Effector memory CD8-positive, alpha-beta T cell (primary cell): ENCODE data around the gene CYP4F8.

Experiments used
- ATAC-seq: fragments of 150-1000 bp; cut with Tn5 transposase; replicated peaks from 2 replicates; pipeline ENCODE4 v1.10.0; 2021; ENCODE audit warnings: mild to moderate bottlenecking, moderate library complexity
- DNase-seq, 3 experiments: peaks; one replicate each; pipeline ENCODE4 v3.0.0; 2021
- H3K27ac Mint-ChIP-seq, 2 donors: one replicate each; pipeline ENCODE4 v1.8.0; 2022; ENCODE audit warnings: mild to moderate bottlenecking in 2 of 2, mixed read lengths in 2 of 2, moderate library complexity in 2 of 2
- H3K27me3 Mint-ChIP-seq, 2 donors: one replicate each; pipeline ENCODE4 v1.8.0; 2022; ENCODE audit warnings: mixed read lengths in 2 of 2
- H3K36me3 Mint-ChIP-seq: one replicate; pipeline ENCODE4 v1.8.0; 2022; ENCODE audit warnings: mild to moderate bottlenecking, moderate library complexity, mixed read lengths; ENCODE audit not compliant: insufficient read depth
- H3K4me1 Mint-ChIP-seq, 2 donors: one replicate each; pipeline ENCODE4 v1.8.0; 2022; ENCODE audit warnings: low read depth in 2 of 2, mixed read lengths in 2 of 2
- H3K4me3 Mint-ChIP-seq, 2 donors: one replicate each; pipeline ENCODE4 v1.8.0; 2022; ENCODE audit warnings: mild to moderate bottlenecking in 2 of 2, mixed read lengths in 2 of 2, moderate library complexity in 2 of 2
- H3K9me3 Mint-ChIP-seq, 2 donors: one replicate each; pipeline ENCODE4 v1.8.0; 2022; ENCODE audit warnings: mixed read lengths in 2 of 2
- total RNA-seq, 9 experiments: gene quantifications; one replicate each; lab custom pipeline; 2026; lab: John Stamatoyannopoulos, UW

The CYP4F8 gene, protein sequence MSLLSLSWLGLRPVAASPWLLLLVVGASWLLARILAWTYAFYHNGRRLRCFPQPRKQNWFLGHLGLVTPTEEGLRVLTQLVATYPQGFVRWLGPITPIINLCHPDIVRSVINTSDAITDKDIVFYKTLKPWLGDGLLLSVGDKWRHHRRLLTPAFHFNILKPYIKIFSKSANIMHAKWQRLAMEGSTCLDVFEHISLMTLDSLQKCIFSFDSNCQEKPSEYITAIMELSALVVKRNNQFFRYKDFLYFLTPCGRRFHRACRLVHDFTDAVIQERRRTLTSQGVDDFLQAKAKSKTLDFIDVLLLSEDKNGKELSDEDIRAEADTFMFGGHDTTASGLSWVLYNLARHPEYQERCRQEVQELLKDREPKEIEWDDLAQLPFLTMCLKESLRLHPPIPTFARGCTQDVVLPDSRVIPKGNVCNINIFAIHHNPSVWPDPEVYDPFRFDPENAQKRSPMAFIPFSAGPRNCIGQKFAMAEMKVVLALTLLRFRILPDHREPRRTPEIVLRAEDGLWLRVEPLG
- total RNA-seq, result 0 to 0.06 (median 0) reads per million in 9 experiments

DNA sequence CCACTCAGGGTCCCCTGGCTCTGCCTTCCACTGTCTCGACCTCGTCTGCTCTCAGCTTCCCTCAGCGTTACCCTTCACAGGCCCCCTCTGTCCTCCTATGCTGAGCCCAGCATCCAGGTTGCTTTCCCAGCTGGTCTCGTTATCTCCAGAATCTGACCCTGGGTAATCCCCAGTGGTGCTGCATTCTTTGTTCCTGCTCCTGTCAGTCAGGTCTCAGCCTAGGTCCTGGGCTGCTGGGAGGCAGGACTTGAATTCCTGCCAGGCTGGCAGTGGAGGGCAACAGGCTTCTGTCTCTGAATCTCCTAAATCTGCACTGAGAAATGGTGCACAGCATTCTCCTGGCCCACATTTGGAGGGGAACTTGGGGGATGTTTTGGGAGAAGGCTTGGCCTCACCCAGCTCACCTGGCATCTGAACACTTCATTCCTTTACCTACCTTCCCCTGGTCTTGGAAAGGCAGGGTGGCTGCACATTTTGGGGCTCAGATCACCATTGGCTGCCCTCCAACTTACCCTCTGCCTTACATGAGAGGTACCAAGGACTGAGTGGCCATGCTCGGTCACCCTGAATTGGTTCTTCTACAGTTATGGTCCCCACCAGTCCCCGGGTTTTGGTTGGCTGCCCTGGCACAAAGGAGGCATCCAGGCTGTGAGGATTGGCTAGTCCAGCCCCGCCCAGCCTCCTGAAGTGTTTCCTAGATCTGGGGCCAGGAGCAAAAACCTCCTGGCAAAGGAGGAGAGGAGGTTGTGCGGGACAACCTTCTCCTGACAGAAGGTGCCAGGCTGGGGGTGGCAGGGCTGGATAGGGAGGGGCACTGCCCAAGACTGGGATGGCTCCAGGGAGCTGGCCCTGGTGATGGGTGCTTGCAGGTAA, at the start of gene CYP4F8:
CYP4F8 (plus strand) TSS at position 712 of the 873 bp plus-strand sequence. CDS start 399 bp downstream, outside the sequence.
- Mint-ChIP-seq H3K36me3 (no peaks in the 10 kb centered on the region), H3K27ac (no peak within 1 kb of the TSS), H3K4me3 (no peak within 1 kb of the TSS), H3K27me3 (peaks cover 39 to 72% of the 10 kb centered on the region in 2 donors), H3K4me1 (no peaks in the 10 kb centered on the region), H3K9me3 (no peaks in the 10 kb centered on the region)
- ATAC-seq (no peak), DNase-seq (no peak)

DNA sequence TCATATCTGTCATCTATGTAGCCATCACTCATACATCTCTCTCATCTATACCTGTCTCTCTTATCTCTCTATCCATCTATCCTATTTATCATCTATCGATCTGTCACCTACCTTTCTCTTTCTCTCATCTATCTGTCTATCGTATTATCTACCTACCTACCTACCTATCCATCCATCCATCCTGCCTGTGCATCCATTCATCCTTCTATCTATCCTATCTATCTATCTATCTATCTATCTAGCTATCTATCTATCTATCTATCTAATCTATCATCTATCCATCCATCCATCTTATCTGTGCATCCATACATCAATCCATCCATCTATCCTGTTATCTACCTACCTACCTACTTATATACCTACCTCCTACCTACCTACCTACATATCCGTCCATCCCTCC, 44.6 kb upstream of the CYP4F8 start:
- ATAC-seq (no peak), DNase-seq (no peak)
- no peak overlapping the region for H3K4me3 Mint-ChIP-seq
- peaks cover 3% of the 10 kb centered on the region for H3K36me3 Mint-ChIP-seq
- no peak overlapping the region for H3K27ac Mint-ChIP-seq
- no peaks in the 10 kb centered on the region for H3K4me1 Mint-ChIP-seq
- H3K9me3 Mint-ChIP-seq, result no peaks in the 10 kb centered on the region
- peaks cover 47 to 51% of the 10 kb centered on the region in 2 donors for H3K27me3 Mint-ChIP-seq

- no peak for ATAC-seq
- Mint-ChIP-seq H3K27ac (no peak overlapping the region), H3K4me1 (no peaks in the 10 kb centered on the region), H3K27me3 (peaks cover 26 to 38% of the 10 kb centered on the region in 2 donors), H3K9me3 (no peaks in the 10 kb centered on the region), H3K36me3 (no peaks in the 10 kb centered on the region), H3K4me3 (no peak overlapping the region)
- DNase-seq, result no peak
Measured at GRCh38 chr19:15575406-15575805, 39.6 kb upstream of the CYP4F8 start.

DNA sequence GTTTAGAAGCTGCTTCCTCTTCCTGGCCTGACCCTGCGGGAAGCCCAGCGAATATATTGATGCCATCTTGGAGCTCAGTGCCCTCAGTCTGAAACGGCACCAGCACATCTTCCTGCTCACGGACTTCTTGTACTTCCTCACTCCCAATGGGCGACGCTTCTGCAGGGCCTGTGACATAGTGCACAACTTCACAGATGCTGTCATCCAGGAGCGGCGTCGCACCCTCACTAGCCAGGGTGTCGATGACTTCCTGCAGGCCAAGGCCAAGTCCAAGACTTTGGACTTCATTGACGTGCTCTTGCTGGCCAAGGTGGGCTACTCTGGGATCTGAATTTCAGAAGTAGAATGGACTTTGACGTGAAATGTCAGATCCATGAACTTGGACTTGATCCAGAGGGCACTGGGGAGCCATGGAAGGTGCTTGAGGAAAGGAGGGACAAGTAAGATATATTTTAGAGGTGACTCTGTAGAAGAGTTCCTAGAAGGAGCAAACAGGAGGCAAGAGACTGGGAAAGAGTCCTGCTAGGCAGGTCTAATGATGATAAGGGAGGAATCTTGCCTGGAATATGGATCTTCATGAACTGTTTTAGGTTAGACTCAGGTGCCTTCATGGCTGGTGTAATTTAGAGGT, 38.4 kb upstream of the CYP4F8 start:
- Mint-ChIP-seq H3K27me3 (peaks cover 20 to 38% of the 10 kb centered on the region in 2 donors), H3K4me1 (no peaks in the 10 kb centered on the region), H3K9me3 (no peaks in the 10 kb centered on the region), H3K27ac (no peak overlapping the region), H3K4me3 (no peak overlapping the region), H3K36me3 (no peaks in the 10 kb centered on the region)
- no peak for DNase-seq
- ATAC-seq, result no peak

GRCh38 chr19:15577184-15577771, 37.7 kb upstream of the CYP4F8 start:
- Mint-ChIP-seq H3K27me3 (peaks cover 20 to 37% of the 10 kb centered on the region in 2 donors), H3K4me1 (no peaks in the 10 kb centered on the region), H3K4me3 (no peak overlapping the region), H3K36me3 (no peaks in the 10 kb centered on the region), H3K27ac (no peak overlapping the region), H3K9me3 (no peaks in the 10 kb centered on the region)
- DNase-seq (no peak), ATAC-seq (no peak)

GRCh38 chr19:15583346-15583745, 31.7 kb upstream of the CYP4F8 start:
- Mint-ChIP-seq H3K27ac (no peak overlapping the region), H3K27me3 (peaks cover 31 to 45% of the 10 kb centered on the region in 2 donors), H3K4me3 (no peak overlapping the region), H3K36me3 (no peaks in the 10 kb centered on the region), H3K9me3 (no peaks in the 10 kb centered on the region), H3K4me1 (peaks cover 4 to 8% of the 10 kb centered on the region in 2 donors)
- DNase-seq (no peak), ATAC-seq (no peak)

DNA sequence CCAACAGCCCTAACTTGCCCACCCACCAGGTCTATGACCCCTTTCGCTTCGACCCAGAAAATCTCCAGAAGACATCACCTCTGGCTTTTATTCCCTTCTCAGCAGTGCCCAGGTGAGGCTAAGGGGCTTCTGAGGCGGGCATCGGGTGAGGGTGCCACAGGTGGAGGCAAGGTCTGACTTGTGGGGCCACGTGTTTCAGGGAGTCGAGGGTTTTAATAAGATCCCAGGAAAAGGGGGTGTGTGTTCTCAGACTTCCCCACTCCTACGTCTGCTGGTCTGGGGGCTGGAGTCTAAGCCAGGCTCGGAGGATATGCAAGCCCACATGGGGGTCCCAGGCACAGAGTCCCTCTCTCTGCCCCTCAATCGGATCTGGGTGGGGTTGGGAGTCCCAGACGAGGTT, 30.9 kb upstream of the CYP4F8 start:
- DNase-seq (no peak), ATAC-seq (no peak)
- Mint-ChIP-seq H3K4me3 (peak overlapping the region in 1 of 2 donors; percentile 57), H3K27ac (no peak overlapping the region), H3K9me3 (no peaks in the 10 kb centered on the region), H3K4me1 (peaks cover 4 to 8% of the 10 kb centered on the region in 2 donors), H3K27me3 (peaks cover 33 to 52% of the 10 kb centered on the region in 2 donors), H3K36me3 (no peaks in the 10 kb centered on the region)

GRCh38 chr19:15584541-15585115, 30.4 kb upstream of the CYP4F8 start:
- H3K4me3 Mint-ChIP-seq, result peak overlapping the region in 1 of 2 donors; percentile 57
- no peaks in the 10 kb centered on the region for H3K36me3 Mint-ChIP-seq
- H3K27ac Mint-ChIP-seq, result no peak overlapping the region
- peaks cover 4 to 8% of the 10 kb centered on the region in 2 donors for H3K4me1 Mint-ChIP-seq
- peaks cover 36 to 58% of the 10 kb centered on the region in 2 donors for H3K27me3 Mint-ChIP-seq
- peak; percentile 94 for ATAC-seq
- H3K9me3 Mint-ChIP-seq, result no peaks in the 10 kb centered on the region
- peak; percentile 80 to 83 (median 80) for DNase-seq

- no peak overlapping the region for H3K27ac Mint-ChIP-seq
- H3K27me3 Mint-ChIP-seq, result peaks cover 46 to 72% of the 10 kb centered on the region in 2 donors
- H3K9me3 Mint-ChIP-seq, result no peaks in the 10 kb centered on the region
- no peak for ATAC-seq
- H3K4me3 Mint-ChIP-seq, result no peak overlapping the region
- DNase-seq, result no peak
- H3K4me1 Mint-ChIP-seq, result peaks cover 4 to 8% of the 10 kb centered on the region in 2 donors
- H3K36me3 Mint-ChIP-seq, result no peaks in the 10 kb centered on the region
Measured at GRCh38 chr19:15587663-15588062, 27.4 kb upstream of the CYP4F8 start.

DNA sequence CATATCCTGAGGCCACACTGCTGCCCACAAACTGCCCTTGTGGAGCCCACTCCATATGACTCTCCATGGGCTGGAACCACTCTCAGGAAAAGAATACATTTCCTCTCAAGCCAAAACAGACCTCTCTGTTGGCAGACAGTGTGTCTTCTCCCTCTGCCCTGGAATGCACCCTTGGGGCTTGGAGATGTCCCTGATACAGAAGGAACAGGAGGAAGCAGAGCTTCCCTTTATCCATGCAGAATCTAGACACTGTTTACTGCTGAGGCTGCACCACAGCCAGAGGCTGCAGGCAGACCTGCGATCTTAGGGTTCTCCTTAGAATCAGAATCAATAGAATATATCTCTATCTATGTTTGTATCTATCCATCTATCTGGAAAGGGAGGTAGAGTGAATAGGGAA, 26.8 kb upstream of the CYP4F8 start:
- Mint-ChIP-seq H3K27me3 (peaks cover 45 to 74% of the 10 kb centered on the region in 2 donors), H3K27ac (no peak overlapping the region), H3K4me1 (peaks cover 4 to 8% of the 10 kb centered on the region in 2 donors), H3K36me3 (no peaks in the 10 kb centered on the region), H3K9me3 (no peaks in the 10 kb centered on the region), H3K4me3 (no peak overlapping the region)
- DNase-seq (no peak), ATAC-seq (no peak)

DNA sequence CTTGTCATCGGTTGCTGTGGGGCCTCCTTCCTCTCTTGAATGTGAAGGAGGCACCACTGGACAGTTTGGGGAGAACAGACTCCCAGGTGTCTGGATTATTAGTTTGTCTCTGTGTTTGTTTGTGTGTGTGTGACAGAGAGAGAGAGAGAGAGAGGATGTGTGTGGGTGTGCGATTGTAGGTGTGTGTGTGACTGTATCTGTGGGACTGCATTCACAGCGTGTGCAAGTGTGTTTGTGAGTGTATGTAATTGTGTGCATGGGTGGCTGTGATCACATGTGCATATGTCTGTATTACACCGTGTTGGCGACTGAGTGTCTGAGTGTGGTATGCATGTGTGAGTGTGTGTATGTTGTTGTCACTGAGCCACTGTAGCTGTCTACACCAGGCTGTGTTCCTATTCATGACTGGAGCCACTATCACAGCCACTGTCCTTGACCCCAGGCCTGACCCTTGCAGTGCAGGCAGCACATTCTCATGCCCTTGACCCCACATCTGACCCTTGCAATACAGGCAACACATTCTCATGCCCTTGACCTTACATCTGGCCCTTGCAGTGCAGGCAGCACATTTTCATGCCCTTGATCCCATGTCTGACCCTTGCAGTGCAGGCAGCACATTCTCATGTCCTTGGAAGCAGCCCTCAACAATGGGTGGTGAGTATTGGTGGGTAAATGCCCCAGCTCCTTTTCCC, 25.1 kb upstream of the CYP4F8 start:
- no peak overlapping the region for H3K4me3 Mint-ChIP-seq
- DNase-seq (no peak), ATAC-seq (no peak)
- peaks cover 52 to 84% of the 10 kb centered on the region in 2 donors for H3K27me3 Mint-ChIP-seq
- H3K27ac Mint-ChIP-seq, result no peak overlapping the region
- peaks cover 0 to 3% of the 10 kb centered on the region in 2 donors for H3K4me1 Mint-ChIP-seq
- no peaks in the 10 kb centered on the region for H3K9me3 Mint-ChIP-seq
- H3K36me3 Mint-ChIP-seq, result no peaks in the 10 kb centered on the region

DNA sequence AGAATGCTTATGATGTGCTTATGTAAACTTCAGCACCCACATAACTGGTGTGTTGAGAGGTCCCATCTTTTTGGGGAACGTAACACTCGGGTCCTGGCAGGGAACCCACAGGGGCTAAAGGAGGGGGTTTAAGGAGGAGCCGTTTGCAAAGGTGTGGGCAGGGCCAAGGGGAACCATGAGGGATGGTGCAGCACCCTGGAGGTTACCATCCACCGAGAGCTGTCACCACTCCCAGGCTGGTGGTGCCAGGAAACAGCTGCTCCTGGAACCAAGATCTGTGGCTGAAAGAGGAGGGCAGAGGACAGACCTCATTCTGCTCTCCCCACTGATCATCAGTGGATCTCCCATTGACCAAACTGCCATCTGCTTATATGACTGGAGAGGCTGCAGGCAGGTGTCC, 23.2 kb upstream of the CYP4F8 start:
- DNase-seq (no peak), ATAC-seq (no peak)
- Mint-ChIP-seq H3K27me3 (peaks cover 65 to 94% of the 10 kb centered on the region in 2 donors), H3K27ac (no peak overlapping the region), H3K9me3 (no peaks in the 10 kb centered on the region), H3K4me3 (no peak overlapping the region), H3K4me1 (no peaks in the 10 kb centered on the region), H3K36me3 (no peaks in the 10 kb centered on the region)
